Measurements from ENCODE around the gene PDE4D.

PDE4D gene

DNA sequence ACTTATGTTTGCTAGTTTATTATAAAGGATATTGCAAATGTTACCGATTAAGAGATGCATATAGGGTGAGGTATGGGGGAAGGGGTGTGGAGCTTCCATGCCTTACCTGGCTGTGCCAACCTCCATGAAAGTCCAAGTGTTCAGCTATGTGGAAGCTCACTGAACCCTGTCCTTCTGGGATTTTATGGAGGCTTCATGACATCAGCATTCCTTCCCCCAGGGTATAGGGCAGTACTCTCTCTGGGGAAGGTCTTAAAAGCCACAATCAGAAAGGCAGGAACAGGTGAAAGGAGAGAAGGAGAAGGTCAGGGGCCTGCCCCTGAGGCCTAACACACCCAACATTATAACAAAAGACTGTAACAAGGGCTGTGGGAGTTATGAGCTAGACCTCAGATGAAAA lies 592.6 kb downstream of the PDE4D start:
- Histone ChIP-seq H3K9me3 (no peaks in the 10 kb centered on the region), H3K36me3 (no peaks in the 10 kb centered on the region), H3K4me1 (no peaks in the 10 kb centered on the region), H3K27me3 (no peaks in the 10 kb centered on the region), H3K4me3 (ENCODE audit: low read depth, low read length) (no peak overlapping the region)
- DNase-seq = no peak
- TF ChIP-seq, protein P1, sequence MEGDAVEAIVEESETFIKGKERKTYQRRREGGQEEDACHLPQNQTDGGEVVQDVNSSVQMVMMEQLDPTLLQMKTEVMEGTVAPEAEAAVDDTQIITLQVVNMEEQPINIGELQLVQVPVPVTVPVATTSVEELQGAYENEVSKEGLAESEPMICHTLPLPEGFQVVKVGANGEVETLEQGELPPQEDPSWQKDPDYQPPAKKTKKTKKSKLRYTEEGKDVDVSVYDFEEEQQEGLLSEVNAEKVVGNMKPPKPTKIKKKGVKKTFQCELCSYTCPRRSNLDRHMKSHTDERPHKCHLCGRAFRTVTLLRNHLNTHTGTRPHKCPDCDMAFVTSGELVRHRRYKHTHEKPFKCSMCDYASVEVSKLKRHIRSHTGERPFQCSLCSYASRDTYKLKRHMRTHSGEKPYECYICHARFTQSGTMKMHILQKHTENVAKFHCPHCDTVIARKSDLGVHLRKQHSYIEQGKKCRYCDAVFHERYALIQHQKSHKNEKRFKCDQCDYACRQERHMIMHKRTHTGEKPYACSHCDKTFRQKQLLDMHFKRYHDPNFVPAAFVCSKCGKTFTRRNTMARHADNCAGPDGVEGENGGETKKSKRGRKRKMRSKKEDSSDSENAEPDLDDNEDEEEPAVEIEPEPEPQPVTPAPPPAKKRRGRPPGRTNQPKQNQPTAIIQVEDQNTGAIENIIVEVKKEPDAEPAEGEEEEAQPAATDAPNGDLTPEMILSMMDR (IDR thresholded peaks at IDR 0.05; ENCODE audit: low read depth, low read length) = no peak

GRCh38 chr5:59299006-59299405 lies 594.5 kb downstream of the PDE4D start:
- no peaks in the 10 kb centered on the region for H3K27me3 ChIP-seq
- no peaks in the 10 kb centered on the region for H3K4me1 ChIP-seq
- H3K36me3 ChIP-seq = no peaks in the 10 kb centered on the region
- TF ChIP-seq, protein P1 (IDR thresholded peaks at IDR 0.05; ENCODE audit: low read depth, low read length) = no peak
- no peak overlapping the region for H3K4me3 ChIP-seq (ENCODE audit: low read depth, low read length)
- H3K9me3 ChIP-seq = no peaks in the 10 kb centered on the region
- DNase-seq = no peak

GRCh38 chr5:59296317-59297264 lies 596.9 kb downstream of the PDE4D start:
- no peaks in the 10 kb centered on the region for H3K27me3 ChIP-seq
- no peaks in the 10 kb centered on the region for H3K9me3 ChIP-seq
- H3K36me3 ChIP-seq = no peaks in the 10 kb centered on the region
- H3K4me1 ChIP-seq = no peaks in the 10 kb centered on the region
- no peak for DNase-seq
- H3K4me3 ChIP-seq (ENCODE audit: low read depth, low read length) = no peak overlapping the region
- TF ChIP-seq, protein P1 (IDR thresholded peaks at IDR 0.05; ENCODE audit: low read depth, low read length) = no peak

- Histone ChIP-seq H3K36me3 (no peaks in the 10 kb centered on the region), H3K4me3 (ENCODE audit: low read depth, low read length) (no peak overlapping the region), H3K27me3 (no peaks in the 10 kb centered on the region), H3K9me3 (no peaks in the 10 kb centered on the region), H3K4me1 (no peaks in the 10 kb centered on the region)
- DNase-seq = no peak
- TF ChIP-seq, protein P1 (IDR thresholded peaks at IDR 0.05; ENCODE audit: low read depth, low read length) = no peak
Measured at GRCh38 chr5:59293700-59294099, 599.8 kb downstream of the PDE4D start.

- DNase-seq = no peak
- Histone ChIP-seq H3K9me3 (no peaks in the 10 kb centered on the region), H3K4me1 (no peaks in the 10 kb centered on the region), H3K36me3 (no peaks in the 10 kb centered on the region), H3K27me3 (no peaks in the 10 kb centered on the region), H3K4me3 (ENCODE audit: low read depth, low read length) (no peak overlapping the region)
- TF ChIP-seq, protein P1 (IDR thresholded peaks at IDR 0.05; ENCODE audit: low read depth, low read length) = no peak
Measured at GRCh38 chr5:59291941-59292340, 601.6 kb downstream of the PDE4D start.

- no peak overlapping the region for H3K4me3 ChIP-seq (ENCODE audit: low read depth, low read length)
- TF ChIP-seq, protein P1 (IDR thresholded peaks at IDR 0.05; ENCODE audit: low read depth, low read length) = no peak
- no peaks in the 10 kb centered on the region for H3K36me3 ChIP-seq
- no peaks in the 10 kb centered on the region for H3K4me1 ChIP-seq
- DNase-seq = no peak
- no peaks in the 10 kb centered on the region for H3K27me3 ChIP-seq
- no peaks in the 10 kb centered on the region for H3K9me3 ChIP-seq
Measured at GRCh38 chr5:59287884-59288283, 605.6 kb downstream of the PDE4D start.

All from BE2C (cell line).